Retina (tissue), 1 donor: Measurements from ENCODE around the gene SLC2A5.
A peak's percentile ranks its signal among the peaks of the same experiment; 100 is the strongest.

Experiments
- DNase-seq: peaks from one replicate; pipeline ENCODE4 v3.0.0-alpha.2; 2016

The SLC2A5 gene

DNA sequence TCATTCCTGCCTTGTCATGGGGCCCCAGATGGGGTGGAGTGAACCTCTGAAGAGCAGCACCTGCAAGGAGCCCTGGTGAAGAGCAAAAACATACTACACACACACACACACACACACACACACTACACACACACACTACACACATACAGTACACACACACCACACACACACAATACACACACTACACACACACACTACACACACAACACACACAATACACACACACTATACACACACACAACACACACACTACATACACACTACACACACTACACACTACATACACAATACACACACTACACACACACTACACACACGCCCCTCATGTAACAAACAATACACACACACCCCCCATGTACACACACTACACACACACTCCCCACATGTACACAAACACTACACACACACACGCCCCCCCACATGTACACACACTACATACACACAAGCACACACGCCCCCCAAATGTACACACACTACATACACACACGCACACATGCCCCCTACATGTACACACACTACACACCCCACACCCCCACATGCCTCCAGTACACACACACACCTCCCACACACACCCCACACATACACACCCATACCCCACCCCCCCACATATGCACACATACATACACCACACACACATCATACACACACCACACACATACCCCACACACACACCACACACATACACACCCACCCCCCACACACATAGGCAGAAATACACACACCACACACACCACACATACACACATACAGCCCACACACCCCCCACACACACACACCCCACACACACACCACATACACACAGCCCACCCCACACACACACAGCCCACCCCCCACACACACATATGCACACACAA lies 9.3 kb downstream of the SLC2A5 start:
- no peak for DNase-seq

DNA sequence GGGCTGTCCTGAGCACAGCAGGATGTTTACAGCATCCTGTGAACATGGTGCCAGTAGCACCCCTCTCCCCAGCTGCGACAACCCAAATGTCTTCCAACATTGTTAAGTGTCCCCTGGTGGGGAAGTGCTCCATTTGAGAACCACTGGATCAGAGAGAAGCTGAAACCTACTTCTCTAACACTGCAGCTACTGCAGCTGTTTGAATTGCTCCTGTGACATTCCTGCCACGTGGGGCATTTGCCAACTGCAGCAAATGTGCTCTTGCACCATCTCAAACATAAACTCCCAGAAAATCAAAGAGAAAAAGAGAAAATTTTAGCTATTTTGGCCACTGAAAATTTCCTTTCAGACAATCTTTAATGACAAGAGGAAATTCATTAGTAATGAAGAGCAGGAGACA lies 11.0 kb downstream of the SLC2A5 start:
- no peak for DNase-seq

DNA sequence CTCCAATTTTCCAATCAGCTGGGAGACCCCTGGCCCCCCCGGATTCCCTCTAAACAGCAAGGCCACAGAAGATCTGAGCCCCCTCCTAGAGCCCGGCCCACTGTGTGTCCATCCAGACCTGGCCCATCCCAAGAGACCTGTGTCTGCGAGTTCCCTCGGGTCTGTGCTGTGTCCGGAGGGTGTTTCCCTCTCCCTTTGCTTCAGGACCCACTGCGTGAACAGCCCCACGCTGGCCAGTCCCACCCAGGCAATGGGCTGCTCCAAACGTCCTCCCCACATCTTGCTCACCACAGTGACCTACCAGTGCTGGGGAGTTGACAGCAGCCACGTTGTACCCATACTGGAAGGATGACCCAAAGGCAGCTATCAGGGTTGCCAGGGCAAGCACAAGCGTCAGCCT lies 11.6 kb downstream of the SLC2A5 start:
- no peak for DNase-seq

DNA sequence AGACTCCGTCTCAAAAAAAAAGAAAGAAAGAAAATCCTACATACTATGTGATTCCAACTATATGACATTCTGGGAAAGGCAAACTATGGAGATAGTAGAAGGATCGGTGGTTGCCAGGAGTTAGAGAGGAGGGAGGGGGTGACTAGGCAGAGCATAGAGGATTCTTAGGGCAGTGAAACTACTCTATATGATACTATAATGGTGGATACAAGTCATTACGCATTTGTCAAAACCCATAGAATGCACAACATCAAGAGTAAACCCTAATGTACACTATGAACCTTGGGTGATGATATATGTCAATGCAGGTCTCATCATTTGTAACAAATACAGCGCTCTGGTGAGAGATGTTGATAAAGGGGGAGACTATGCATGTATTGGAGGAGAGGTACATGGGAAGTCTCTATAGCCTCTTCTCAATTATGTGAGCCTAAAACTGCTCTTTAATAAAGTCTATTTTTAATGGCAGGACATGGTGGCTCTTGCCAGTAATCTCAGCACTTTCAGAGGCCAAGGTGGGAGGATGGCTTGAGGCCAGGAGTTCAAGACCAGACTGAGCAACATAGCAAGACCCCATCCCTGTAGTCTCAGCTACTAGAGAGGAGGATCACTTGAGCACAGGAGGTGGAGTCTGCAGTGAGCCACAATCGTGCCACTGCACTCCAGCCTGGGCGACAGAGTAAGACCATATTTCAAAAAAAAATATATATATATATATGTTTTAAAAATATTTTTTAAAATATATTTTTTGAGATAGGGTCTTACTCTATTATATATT lies 17.0 kb downstream of the SLC2A5 start:
- no peak for DNase-seq

DNA sequence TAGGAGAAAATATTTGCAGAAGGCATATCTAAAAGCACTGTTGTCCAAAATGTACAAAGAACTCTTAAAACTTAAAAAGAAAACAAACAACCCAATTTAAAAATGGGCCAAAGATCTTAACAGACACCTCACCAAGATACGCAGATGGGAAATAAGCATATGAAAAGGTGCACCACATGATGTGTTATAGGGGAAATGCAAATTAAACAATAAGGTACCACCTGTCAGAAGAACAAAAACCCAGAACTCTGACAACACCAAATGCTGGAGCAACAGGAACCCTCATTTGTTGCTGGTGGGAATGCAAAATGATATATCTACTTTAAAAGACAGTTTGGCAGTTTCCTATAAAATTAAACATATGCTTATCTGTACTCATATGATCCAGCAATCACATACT lies 18.1 kb downstream of the SLC2A5 start:
- no peak for DNase-seq

DNA sequence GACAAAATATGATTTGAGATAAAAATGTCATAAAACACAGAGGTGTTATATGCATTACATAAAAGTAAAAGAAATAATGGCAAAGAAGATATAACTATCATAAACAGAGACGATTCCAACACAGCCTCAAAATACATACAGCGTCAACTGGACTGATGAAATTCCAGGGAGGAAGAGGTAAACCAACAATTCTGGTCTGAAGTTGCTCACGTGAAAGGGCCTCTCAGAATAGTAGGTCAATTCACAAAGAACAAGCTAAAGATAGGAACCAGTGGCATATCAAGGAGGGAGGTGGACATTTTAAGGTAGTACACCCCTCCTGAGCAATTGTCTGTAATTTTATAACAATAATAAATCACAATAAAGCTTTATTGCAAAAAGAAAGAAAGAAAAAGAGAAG lies 18.6 kb downstream of the SLC2A5 start:
- no peak for DNase-seq

DNA sequence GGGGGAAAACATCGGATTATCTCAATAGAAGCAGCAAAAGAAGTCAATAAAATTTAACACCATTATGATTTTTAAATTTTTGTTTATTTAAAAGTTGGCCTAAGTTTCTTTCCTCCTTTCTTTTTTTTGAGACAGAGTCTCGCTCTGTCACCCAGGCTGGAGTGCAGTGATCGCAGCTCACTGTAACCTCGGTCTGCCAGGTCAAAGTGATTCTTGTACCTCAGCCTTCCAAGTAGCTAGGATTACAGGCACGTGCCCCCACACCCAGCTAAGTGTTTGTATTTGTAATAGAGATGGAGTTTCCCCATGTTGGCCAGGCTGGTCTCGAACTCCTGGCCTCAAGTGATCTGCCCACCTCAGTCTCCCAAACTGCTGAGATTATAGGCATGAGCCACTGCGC lies 20.9 kb downstream of the SLC2A5 start:
- DNase-seq, result no peak

DNA sequence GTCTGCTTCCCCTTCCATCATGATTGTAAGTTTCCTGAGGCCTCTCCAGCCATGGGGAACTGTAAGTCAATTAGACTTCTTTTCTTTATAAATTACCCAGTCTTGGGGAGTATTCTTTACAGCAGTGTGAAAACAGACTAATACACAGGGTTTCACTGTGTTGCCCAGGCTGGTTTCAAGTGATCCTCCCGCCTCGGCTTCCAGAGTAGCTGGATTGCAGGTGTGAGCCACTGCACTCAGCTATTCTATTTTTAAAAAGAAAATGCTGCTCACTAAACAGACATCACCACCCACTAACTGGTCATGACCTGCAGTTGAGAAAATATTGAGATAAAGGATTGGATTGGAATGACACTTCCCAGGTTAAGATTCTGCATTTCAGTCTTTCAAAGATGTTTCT lies 22.4 kb downstream of the SLC2A5 start:
- DNase-seq, result no peak

DNA sequence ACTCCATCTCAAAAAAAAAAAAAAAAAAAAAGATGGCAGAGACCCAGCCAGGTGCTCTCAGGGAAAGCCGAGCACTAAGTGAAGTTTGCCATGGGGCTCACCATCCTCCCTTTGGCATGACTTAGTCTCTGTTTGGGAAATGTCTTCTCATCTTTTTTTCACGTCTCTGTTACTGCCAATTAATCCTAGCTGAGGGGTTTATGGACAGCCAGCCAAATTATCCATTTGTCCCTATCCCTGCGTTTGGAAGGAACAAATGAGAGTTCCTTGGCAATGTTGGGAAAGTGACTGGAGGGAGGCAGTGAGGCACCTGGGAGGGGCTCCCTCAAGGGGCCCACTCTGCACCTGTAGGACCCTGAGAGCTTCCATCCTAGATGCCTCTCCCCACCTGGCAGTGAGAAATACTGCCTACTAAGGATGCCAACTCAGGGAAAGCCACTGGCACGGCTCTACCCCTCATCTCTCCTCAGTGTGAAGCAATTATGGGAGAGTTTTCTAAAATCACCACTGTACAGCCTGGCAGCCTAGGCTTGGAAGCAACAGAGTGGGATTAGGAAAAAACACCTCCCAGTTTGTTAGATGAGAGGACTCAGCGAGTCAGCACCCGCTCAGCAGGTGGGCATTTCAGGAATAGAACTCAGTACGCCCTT lies 23.4 kb downstream of the SLC2A5 start:
- DNase-seq, result no peak

DNA sequence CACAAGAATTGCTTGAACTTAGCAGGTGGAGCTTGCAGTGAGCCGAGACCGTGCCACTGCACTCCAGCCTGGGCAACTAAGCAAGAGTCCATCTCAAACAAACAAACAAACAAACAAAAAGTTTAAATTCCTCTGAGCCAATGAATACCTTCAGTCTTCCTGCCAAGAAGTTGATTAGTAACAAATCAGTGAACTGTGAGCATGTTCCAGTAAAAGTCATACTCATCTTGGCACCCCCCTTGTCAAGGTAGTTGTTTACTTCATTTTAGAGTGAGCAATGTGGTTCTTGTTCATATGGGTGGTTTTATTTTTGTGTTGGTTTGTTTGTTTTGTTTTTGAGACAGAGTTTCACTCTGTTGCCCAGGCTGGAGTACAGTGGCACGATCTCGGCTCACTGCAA lies 25.2 kb downstream of the SLC2A5 start:
- no peak for DNase-seq

DNA sequence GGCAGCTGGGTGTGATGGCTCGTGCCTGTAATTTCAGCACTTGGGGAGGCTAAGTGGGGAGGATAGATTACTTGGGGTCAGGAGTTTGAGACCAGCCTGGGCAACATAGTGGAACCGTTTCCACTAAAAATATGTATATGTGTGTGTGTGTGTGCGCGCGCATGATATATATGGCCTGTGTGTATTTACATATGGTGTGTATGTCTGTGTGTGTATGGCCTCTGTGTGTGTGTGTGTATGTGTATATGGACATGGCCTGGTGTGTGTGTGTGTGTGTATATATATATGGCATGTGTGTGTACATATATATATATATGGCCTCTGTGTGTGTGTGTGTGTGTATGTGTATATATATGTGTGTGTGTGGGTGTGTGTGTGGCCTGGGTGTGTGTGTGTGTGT lies 27.2 kb downstream of the SLC2A5 start:
- no peak for DNase-seq

DNA sequence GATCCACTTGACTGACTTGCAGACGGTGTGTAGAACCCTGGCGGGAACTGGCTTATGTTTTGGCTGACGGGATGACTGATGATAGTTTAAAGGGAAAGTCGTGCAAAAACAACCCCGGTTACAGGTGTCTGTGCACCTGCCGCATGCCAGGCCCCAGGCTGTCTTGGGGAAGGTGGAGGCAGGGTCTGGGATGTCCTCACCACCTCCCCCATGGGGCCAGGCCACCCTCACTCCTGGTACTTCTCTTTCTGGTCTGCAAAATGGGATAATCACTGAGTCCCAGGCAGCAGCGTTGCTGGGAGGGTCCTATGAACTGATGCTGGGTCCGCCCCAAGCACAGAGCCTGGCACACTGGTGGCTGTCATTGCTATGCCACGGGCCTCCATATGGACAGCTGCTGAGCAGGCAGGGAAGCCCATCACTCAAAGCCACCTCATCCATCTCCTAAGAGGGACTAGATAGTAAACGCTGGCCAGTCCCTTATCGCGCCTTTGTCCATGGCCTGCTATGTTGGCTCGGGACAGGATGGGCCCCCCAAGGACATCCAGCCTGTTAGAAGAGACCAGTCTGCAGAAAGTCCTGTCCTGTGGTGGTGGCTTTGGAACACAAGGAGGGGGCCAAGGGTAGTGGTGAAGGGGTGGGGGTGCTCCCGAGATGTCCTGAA lies 28.2 kb downstream of the SLC2A5 start:
- no peak for DNase-seq

DNA sequence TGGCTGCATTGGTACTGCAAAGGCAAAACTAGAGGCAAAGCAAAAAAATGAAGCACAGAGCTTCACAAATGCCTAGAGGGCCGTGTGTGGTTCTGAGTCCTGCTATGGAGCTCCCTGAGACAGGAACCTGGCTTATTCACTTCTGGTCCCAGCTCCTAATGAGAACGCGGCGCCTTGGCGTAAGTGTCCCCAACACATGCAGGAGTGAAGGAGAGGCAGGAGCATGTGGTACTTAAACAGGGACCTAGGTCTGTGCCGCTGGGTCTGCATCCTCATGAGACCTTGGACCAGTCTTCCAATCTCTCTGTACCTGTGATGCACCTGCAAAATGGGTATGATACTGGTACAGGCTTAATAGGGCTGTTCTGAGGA lies 28.8 kb downstream of the SLC2A5 start:
- no peak for DNase-seq

DNA sequence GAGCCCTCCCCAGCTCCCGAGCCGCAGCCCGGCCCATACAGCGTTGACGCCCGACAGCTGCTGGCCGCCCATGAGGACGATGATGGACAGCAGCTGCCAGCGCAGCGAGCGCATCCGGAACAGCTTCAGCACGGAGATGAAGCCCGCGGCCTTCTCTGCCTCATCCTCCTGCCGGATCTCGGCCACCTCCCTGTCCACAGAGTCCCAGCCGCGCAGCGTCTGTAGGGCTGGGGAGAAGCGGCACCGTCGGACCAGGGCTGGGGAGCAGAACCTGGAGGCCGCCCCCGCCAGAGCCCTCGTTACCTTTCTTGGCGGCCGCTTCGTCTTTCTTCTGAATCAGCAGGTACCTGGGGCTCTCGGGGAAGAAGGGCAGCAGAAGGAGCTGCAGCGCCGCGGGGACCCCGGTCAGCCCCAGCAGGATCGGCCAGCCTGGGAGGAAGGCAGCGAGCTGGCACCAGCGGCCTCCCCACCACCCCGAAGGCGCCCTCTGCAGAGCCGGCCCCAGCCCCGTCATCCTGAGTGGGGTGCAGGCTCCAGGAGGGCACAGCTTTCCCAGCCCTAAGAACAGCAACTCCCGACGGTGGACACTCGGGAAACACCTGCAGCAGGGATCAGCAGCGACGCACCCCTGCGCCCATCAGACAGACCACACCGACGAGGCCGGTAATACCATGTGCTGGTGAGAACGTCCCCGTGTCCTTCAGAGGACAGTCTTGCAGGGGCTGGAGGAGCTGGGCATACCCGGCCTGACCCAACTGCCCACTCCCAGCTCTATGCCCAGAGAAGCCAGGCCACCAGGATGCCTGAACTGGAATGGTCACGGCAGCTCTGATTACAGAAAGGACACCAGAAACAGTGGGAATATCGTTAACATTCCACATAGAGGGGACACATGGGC lies 29.4 kb downstream of the SLC2A5 start:
- peak; percentile 24 for DNase-seq

DNA sequence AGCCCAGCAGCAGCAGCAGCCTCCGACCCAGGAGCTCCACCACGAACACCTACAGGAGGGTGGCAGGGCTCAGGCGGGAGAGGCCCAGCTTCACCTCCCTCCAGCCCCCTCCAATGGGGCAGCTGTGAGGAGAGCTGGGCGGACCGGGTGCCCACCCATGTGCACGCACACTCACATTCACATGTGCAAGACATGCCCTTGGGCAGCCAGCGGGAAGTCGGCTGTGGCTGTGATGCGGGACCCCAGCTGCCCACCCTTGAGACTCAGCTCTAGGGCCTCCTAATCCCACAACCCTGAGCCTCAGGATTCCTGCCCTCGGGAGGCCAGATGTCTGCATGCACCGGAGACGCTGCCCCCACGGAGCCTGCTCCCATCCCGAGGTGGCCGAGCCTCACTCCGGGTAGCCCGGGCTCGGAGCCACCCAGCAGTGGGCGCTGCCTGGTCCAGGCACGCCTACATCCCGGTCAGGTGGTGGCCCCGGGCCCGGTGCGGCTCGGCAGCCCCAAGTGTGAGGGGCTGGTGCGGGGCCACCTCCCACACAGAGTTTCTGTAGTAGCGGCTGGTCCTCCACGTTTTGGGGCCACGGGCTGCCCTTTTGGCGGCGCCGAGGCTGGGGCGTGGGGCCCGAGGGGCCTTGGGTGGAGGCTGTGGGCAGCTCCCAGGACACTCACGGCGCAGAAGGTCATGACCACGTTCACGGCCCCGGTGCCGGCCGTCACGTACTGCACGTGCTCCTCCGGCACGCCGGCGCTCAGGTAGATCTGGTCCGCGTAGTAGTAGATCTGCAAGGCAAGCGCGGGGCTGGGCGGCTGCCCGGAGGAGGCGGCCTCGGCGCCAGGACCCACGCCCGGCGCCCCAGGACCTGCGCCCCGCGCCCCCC lies 30.3 kb downstream of the SLC2A5 start:
- DNase-seq, result peak; percentile 34

DNA sequence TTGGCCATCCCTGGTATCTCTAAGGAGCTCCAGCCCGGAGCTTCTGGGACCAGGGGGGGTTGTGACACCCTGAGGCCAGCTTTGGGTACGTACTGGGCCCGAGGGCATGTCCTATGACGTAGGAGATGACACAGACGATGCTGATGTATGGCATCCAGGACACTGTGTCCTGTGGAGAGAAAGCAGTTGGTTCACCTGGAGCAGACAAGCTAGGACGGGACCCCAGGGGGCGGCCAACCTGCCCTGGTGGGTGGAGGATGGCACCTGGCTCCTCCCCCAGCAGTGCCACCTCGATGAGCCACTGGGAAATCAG lies 31.1 kb downstream of the SLC2A5 start:
- no peak for DNase-seq

DNA sequence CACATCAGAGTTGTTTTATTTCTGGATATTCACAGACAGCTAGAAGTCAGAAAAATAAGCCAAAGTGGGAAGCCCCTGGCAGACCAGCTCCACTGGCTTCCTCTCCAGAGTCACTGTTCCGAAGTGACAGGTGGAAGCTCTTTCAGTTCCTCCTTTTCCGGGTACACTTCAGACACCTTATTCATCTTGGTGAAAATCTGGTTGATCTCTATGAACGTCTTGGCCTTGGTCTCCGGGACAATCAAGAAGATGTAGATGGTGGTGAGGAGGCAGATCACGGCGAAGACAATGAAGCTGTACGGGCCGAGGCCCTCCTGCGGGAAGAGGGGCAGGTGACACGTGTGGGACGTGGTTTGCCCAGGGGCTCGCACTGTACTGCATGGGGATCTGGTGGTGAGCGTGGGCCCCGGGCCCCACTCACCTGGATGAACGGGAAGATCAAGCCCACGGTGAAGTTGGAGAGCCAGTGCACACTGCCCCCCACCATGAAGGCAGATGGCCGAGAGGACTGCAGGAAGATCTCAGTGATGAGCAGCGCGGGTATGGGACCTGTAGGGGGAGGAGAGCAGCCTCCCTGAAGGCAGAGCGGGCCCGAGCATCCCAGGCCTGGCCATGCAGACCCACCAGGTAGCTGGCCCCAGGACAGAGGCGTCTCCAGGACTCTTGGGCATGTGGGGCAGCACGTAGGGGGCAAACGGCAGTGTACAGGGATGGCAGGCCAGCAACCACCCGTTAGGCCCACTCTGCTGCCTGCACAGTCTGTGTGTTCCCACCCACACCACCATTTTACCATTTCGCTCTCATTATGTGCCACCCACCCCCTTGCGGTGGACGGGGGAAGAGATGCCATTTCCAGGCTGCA lies 31.7 kb downstream of the SLC2A5 start:
- no peak for DNase-seq

DNA sequence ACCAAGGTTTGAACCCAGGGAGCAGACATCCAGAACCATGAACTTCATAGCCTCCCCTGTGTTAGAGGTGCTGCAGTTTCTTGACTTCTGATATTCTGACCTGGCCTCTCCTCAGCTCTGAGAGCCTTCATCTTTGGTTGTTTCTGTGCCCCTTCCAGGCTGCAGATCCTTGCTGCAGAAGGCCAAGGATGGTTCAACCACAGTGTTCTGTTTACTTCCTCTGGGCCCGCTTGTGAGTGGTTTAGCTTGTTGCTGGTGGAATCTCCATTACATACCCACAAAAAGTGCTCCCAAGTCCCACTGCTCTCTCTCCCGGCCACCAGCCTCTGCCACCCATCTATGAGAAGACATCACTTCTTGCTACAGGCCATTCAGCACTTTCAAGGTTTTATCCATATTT lies 34.2 kb downstream of the SLC2A5 start:
- DNase-seq, result no peak

DNA sequence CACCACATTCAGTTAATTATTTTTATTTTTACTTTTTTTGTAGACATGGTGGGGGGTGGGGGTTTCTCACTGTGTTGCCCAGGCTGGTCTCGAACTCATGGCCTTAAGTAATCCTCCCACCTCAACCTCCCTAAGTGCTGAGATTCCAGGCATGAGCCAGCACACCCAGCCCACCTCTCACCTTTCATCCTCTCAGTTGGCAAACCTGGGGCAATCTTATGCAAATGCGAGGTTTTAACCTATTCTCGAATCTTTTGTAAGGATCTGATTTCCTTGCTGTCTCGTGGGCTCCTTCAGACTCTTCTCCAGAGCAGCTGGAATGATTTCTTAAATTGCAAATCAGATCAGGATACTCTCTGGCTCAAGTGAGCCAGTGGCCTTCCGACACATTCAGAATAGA lies 36.1 kb downstream of the SLC2A5 start:
- DNase-seq, result no peak

DNA sequence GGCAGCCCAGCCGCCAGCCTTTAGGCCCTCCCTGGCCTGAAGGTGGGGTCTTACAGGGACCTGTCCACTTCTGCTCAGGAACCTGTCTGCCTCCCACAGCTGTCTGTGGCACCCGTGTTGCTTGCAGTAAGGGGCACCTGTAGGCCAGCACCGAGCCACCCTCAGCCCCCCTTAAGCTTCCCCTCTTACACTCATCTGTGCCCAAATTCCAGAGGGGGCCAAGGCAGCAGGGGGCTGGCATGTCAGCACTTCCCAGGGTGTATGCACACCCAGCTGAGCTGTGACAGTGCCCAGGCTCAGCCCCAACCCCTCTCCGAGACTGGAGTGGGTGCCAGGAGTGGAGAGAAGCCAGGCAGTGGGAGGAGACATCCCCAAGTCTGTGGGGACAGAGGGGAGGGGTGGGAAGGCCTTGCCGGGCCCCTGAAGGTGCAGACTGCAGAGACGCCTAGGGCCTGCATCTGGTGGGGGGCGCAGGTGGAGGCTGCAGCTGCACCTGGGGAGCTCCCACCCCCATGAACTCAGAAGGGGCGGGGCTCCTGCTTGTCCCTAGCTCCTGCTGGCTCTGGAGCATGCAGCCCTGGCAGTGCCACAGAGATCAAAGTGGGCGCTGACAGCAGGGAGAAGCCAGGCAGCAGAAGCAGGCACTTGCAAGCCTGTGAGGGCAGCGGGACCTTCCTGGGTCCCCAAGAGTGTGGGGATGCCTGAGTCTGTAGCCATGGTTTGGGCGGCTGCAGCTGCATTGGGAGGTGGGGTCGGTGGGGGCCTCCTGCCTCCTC lies 37.8 kb downstream of the SLC2A5 start:
- no peak for DNase-seq
